Lung (tissue), 12 donors: ENCODE results near the gene PAH. TPM values are rescaled to one million over a fixed set of nuclear protein-coding genes. Genes with fewer than 3 reads are reported as not detected.

Experiments used
- ATAC-seq: fragments of 200-7000 bp; cut with Tn5 transposase; one replicate; pipeline ENCODE4 v1.9.1; 2020; ENCODE audit warnings: moderate number of reproducible peaks; ENCODE audit not compliant: insufficient read depth, low FRiP score
- DNase-seq, 3 donors: peaks; one replicate each; pipeline ENCODE4 v3.0.0-alpha.2; 2013 to 2017
- H3K27ac ChIP-seq, 2 donors: one replicate each; pipeline ENCODE4 v1.5.1; 2013; ENCODE audit warnings: mild to moderate bottlenecking in 2 of 2, moderate library complexity in 2 of 2, control low read depth in 1 of 2, inconsistent platforms in 1 of 2, low read depth in 1 of 2, low read length in 1 of 2
- H3K27me3 ChIP-seq, 3 donors: one replicate each; pipeline ENCODE4 v1.5.1; 2013; ENCODE audit warnings: low read length in 2 of 3; ENCODE audit not compliant: control insufficient read depth in 3 of 3, insufficient read depth in 3 of 3
- H3K36me3 ChIP-seq, 4 donors: one replicate each; pipeline ENCODE4 v1.5.1; 2013; ENCODE audit warnings: low read length in 4 of 4, mild to moderate bottlenecking in 1 of 4, moderate library complexity in 1 of 4; ENCODE audit not compliant: control insufficient read depth in 4 of 4, insufficient read depth in 4 of 4
- H3K4me1 ChIP-seq, 5 donors: one replicate each; pipeline ENCODE4 v1.5.1; 2013; ENCODE audit warnings: low read length in 5 of 5, mild to moderate bottlenecking in 2 of 5, moderate library complexity in 1 of 5; ENCODE audit not compliant: control insufficient read depth in 5 of 5, insufficient read depth in 5 of 5
- H3K4me3 ChIP-seq: one replicate; pipeline ENCODE4 v1.5.1; 2013; ENCODE audit warnings: mild to moderate bottlenecking, control low read depth, moderate library complexity
- H3K9ac ChIP-seq, 2 donors: one replicate each; pipeline ENCODE4 v1.5.1; 2013; ENCODE audit warnings: low read length in 2 of 2, control low read depth in 1 of 2; ENCODE audit not compliant: insufficient read depth in 1 of 2
- H3K9me3 ChIP-seq, 4 donors: one replicate each; pipeline ENCODE4 v1.5.1; 2013; ENCODE audit warnings: low read length in 3 of 4, mild to moderate bottlenecking in 1 of 4, moderate library complexity in 1 of 4; ENCODE audit not compliant: control insufficient read depth in 4 of 4, insufficient read depth in 3 of 4
- CTCF ChIP-seq: IDR thresholded peaks from 2 replicates; pipeline ENCODE4 v1.5.1; 2012; ENCODE audit warnings: mild to moderate bottlenecking; ENCODE audit errors: control extremely low read depth, extremely low read depth
- WGBS, 2 donors: extraction: QIAGEN DNeasy Blood & Tissue Kit; methylation state at CpG; one replicate each; pipeline ENCODE4 v1.1.7; 2013; 5-methylcytosine and 5-hydroxymethylcytosine counted together
- polyA plus RNA-seq, 2 donors: library from polyadenylated mRNA; stranded (reverse); fragments of 200-250 nt; gene quantifications; one replicate each; pipeline ENCODE4 v1.2.1, GENCODE V29; 2013
- total RNA-seq, 2 donors: library from RNA; depleted of rRNA in 1 of 2; stranded (reverse); fragments of >200 nt in 1 of 2; gene quantifications; one replicate each; pipeline ENCODE4 v1.2.1, GENCODE V29; 2014 to 2021
- donor health status: control.
- donor health status: control.
- donor health status: Bipolar disorder and iron deficiency.
- donor health status: healthy.
- donor health status: DM: yes; HTN: yes; CAD: no.

PAH gene
- total and polyA plus RNA-seq, 4 donors = 0.06 to 0.64 (median 0.57) TPM; not detected in 1

- Histone ChIP-seq H3K27me3 (no peaks in the 10 kb centered on the region), H3K4me3 (no peak overlapping the region), H3K9me3 (peaks cover 0 to 4% (median 0%) of the 10 kb centered on the region in 4 donors), H3K4me1 (no peaks in the 10 kb centered on the region), H3K9ac (no peak overlapping the region), H3K36me3 (no peaks in the 10 kb centered on the region), H3K27ac (no peak overlapping the region)
- WGBS, 2 donors = 76 to 79% methylated on average over 2 of the region's 2 CpGs
- no peak for ATAC-seq
- no peak for TF ChIP-seq CTCF
- no peak for DNase-seq
These were observed 22.7 kb upstream of the PAH start for GRCh38 chr12:102939670-102940222.

GRCh38 chr12:102939059-102939458 is 22.0 kb upstream of the PAH start:
- TF ChIP-seq CTCF = no peak
- ATAC-seq = no peak
- 59 to 66% methylated on average over 2 of the region's 2 CpGs for whole genome bisulfite sequencing, 2 donors

GRCh38 chr12:102933168-102933567 is 16.1 kb upstream of the PAH start:
- DNase-seq (no peak), ATAC-seq (no peak)
- WGBS, 2 donors = 70 to 73% methylated on average over 1 of the region's 1 CpG

More at GRCh38 chr12:102939059-102939458, 22.0 kb upstream of the PAH start:
- Histone ChIP-seq H3K27me3 (no peaks in the 10 kb centered on the region), H3K9ac (no peak overlapping the region), H3K27ac (no peak overlapping the region), H3K36me3 (no peaks in the 10 kb centered on the region), H3K9me3 (peaks cover 0 to 4% (median 0%) of the 10 kb centered on the region in 4 donors), H3K4me3 (no peak overlapping the region), H3K4me1 (no peaks in the 10 kb centered on the region)
- no peak for DNase-seq

More at GRCh38 chr12:102933168-102933567, 16.1 kb upstream of the PAH start:
- H3K9ac ChIP-seq = no peak overlapping the region
- H3K27me3 ChIP-seq = no peaks in the 10 kb centered on the region
- no peaks in the 10 kb centered on the region for H3K9me3 ChIP-seq
- H3K27ac ChIP-seq = no peak overlapping the region
- no peaks in the 10 kb centered on the region for H3K4me1 ChIP-seq
- no peaks in the 10 kb centered on the region for H3K36me3 ChIP-seq
- no peak for TF ChIP-seq CTCF
- no peak overlapping the region for H3K4me3 ChIP-seq
